SK-N-SH (cell line): ENCODE results near the gene SPON1.

Experiments
- CHD2 ChIP-seq: fragments of 150-350 bp; IDR thresholded peaks from 2 replicates; pipeline ENCODE4 v1.6.1; 2018; ENCODE audit warnings: low read length; ENCODE audit not compliant: partially characterized antibody
- CTCF ChIP-seq: fragments of 200-600 bp; sonication (generic); IDR thresholded peaks from 2 replicates; pipeline ENCODE4 v1.6.1; 2017; ENCODE audit warnings: antibody characterized with exemption, mild to moderate bottlenecking, moderate library complexity
- EP300 ChIP-seq, 2 experiments: IDR thresholded peaks; 2 replicates each; pipeline versions ENCODE4 v1.4.0 to v1.6.1; 2012; ENCODE audit warnings: borderline replicate concordance in 1 of 2, low read depth in 1 of 2, low read length in 1 of 2
- NFIC ChIP-seq: IDR thresholded peaks from 2 replicates; pipeline ENCODE4 v1.4.0; 2012; ENCODE audit warnings: borderline replicate concordance
- NRF1 ChIP-seq: IDR thresholded peaks from 2 replicates; pipeline ENCODE4 v1.6.1; 2012; ENCODE audit warnings: low read depth, mild to moderate bottlenecking, low read length
- POLR2AphosphoS5 ChIP-seq: IDR thresholded peaks from 2 replicates; pipeline ENCODE4 v1.6.1; 2012; ENCODE audit warnings: low read depth, low read length
- RAD21 ChIP-seq: IDR thresholded peaks from 2 replicates; pipeline ENCODE4 v1.6.1; 2012; ENCODE audit warnings: mild to moderate bottlenecking, low read length
- USF2 ChIP-seq: fragments of 150-350 bp; IDR thresholded peaks from 2 replicates; pipeline ENCODE4 v1.6.1; 2017; ENCODE audit warnings: antibody characterized with exemption, low read length, low read depth, borderline replicate concordance
- ZBTB33 ChIP-seq: IDR thresholded peaks from 2 replicates; pipeline ENCODE4 v1.4.0; 2012; ENCODE audit warnings: low read depth, borderline replicate concordance

GRCh38 chr11:14240951-14241350 is 278.4 kb downstream of the SPON1 start:
- TF ChIP-seq USF2 (no peak), CHD2 (no peak), CTCF (no peak), NFIC (no peak), ZBTB33 (no peak), POLR2AphosphoS5 (no peak), NRF1 (no peak), EP300 (IDR thresholded peaks at IDR 0.05; ENCODE audit: borderline replicate concordance in 1 of 2, low read depth in 1 of 2, low read length in 1 of 2) (no peak), RAD21 (no peak)
